ENCODE measurements around the gene PGLYRP3.

Gene PGLYRP3

GRCh38 chr1:153358691-153358975 is 45.9 kb upstream of the PGLYRP3 start:
- Histone ChIP-seq H3K4me3 (ENCODE audit: low read length) (no peak overlapping the region), H3K27ac (ENCODE audit: low read depth, low read length) (no peak overlapping the region), H3K9me2 (replicated peaks; ENCODE audit: control insufficient read depth, low read length) (no peaks in the 10 kb centered on the region), H3K4me1 (ENCODE audit: control insufficient read depth, low read length) (no peaks in the 10 kb centered on the region), H3K9me3 (ENCODE audit: control insufficient read depth, insufficient read depth, low read length) (no peaks in the 10 kb centered on the region), H3F3A (ENCODE audit: control insufficient read depth, insufficient read depth) (no peaks in the 10 kb centered on the region), H3K36me3 (ENCODE audit: control insufficient read depth, low read length) (no peaks in the 10 kb centered on the region), H3K4me2 (ENCODE audit: low read length) (no peak overlapping the region), H4K20me1 (ENCODE audit: control insufficient read depth, insufficient read depth, low read depth, low read length) (no peaks in the 10 kb centered on the region; the same call in 1 of the 2 replicates), H3K27me3 (ENCODE audit: control insufficient read depth, low read length) (no peaks in the 10 kb centered on the region), H3K79me2 (ENCODE audit: control insufficient read depth, low read length) (no peaks in the 10 kb centered on the region)
- no peak for TF ChIP-seq CTCF (IDR thresholded peaks at IDR 0.05; ENCODE audit: low read depth, low read length, poor library complexity, severe bottlenecking)
- TF ChIP-seq EZH2phosphoT487 (IDR thresholded peaks at IDR 0.05; ENCODE audit: borderline replicate concordance, low read length): no peak

GRCh38 chr1:153357853-153358690 is 45.3 kb upstream of the PGLYRP3 start, which contains the start of gene S100A9:
Gene S100A9 (plus strand): TSS chr1:153357854. CDS start chr1:153358284, 430 bp downstream.
- Histone ChIP-seq H3K27me3 (ENCODE audit: control insufficient read depth, low read length) (no peaks in the 10 kb centered on the region), H3K4me1 (ENCODE audit: control insufficient read depth, low read length) (no peaks in the 10 kb centered on the region), H3K36me3 (ENCODE audit: control insufficient read depth, low read length) (no peaks in the 10 kb centered on the region), H3K4me3 (ENCODE audit: low read length) (no peak within 1 kb of the TSS), H3K79me2 (ENCODE audit: control insufficient read depth, low read length) (no peaks in the 10 kb centered on the region), H4K20me1 (ENCODE audit: control insufficient read depth, insufficient read depth, low read depth, low read length) (no peaks in the 10 kb centered on the region; the same call in 1 of the 2 replicates), H3K4me2 (ENCODE audit: low read length) (no peak within 1 kb of the TSS), H3K9me3 (ENCODE audit: control insufficient read depth, insufficient read depth, low read length) (no peaks in the 10 kb centered on the region), H3F3A (ENCODE audit: control insufficient read depth, insufficient read depth) (no peaks in the 10 kb centered on the region), H3K27ac (ENCODE audit: low read depth, low read length) (no peak within 1 kb of the TSS), H3K9me2 (replicated peaks; ENCODE audit: control insufficient read depth, low read length) (no peaks in the 10 kb centered on the region)
- no peak for TF ChIP-seq EZH2phosphoT487 (IDR thresholded peaks at IDR 0.05; ENCODE audit: borderline replicate concordance, low read length)
- TF ChIP-seq CTCF (IDR thresholded peaks at IDR 0.05; ENCODE audit: low read depth, low read length, poor library complexity, severe bottlenecking): no peak

- Histone ChIP-seq H3K9me3 (ENCODE audit: control insufficient read depth, insufficient read depth, low read length) (no peaks in the 10 kb centered on the region), H3K36me3 (ENCODE audit: control insufficient read depth, low read length) (no peaks in the 10 kb centered on the region), H3K79me2 (ENCODE audit: control insufficient read depth, low read length) (no peaks in the 10 kb centered on the region), H3K4me1 (ENCODE audit: control insufficient read depth, low read length) (no peaks in the 10 kb centered on the region), H4K20me1 (ENCODE audit: control insufficient read depth, insufficient read depth, low read depth, low read length) (no peaks in the 10 kb centered on the region; the same call in 1 of the 2 replicates), H3K9me2 (replicated peaks; ENCODE audit: control insufficient read depth, low read length) (no peaks in the 10 kb centered on the region), H3K4me3 (ENCODE audit: low read length) (no peak overlapping the region), H3K4me2 (ENCODE audit: low read length) (no peak overlapping the region), H3F3A (ENCODE audit: control insufficient read depth, insufficient read depth) (no peaks in the 10 kb centered on the region), H3K27ac (ENCODE audit: low read depth, low read length) (no peak overlapping the region), H3K27me3 (ENCODE audit: control insufficient read depth, low read length) (no peaks in the 10 kb centered on the region)
- TF ChIP-seq EZH2phosphoT487 (IDR thresholded peaks at IDR 0.05; ENCODE audit: borderline replicate concordance, low read length): no peak
- no peak for TF ChIP-seq CTCF (IDR thresholded peaks at IDR 0.05; ENCODE audit: low read depth, low read length, poor library complexity, severe bottlenecking)
Observed at GRCh38 chr1:153357076-153357852, 44.5 kb upstream of the PGLYRP3 start.

Data from DOHH2 (cell line).